IMR-90 (cell line): Measurements from ENCODE around the gene CIDEC. TPM values are rescaled to one million over a fixed set of nuclear protein-coding genes. Genes with fewer than 3 reads are reported as not detected.

Experiments
- ATAC-seq: fragments of 200-7000 bp; cut with Tn5 transposase; 2 replicates; pipeline ENCODE4 v1.9.1; 2020; ENCODE audit warnings: low read depth, mild to moderate bottlenecking, moderate library complexity
- BruUV-seq: library from RNA; stranded (reverse); fragments of 400-500 nt; replicated peaks from 2 replicates; lab custom pipeline; 2021; lab: Mats Ljungman, UMichigan
- CTCF ChIA-PET: fragments of 300-600 bp; formaldehyde crosslinking; extraction: SDS; loops from one replicate; lab custom pipeline; 2021; ENCODE audit warnings: antibody characterized with exemption; lab: Yijun Ruan, JAX
- POLR2A ChIA-PET: fragments of 300-600 bp; sonication (Branson Sonifier 250); formaldehyde crosslinking; loops from one replicate; lab custom pipeline; 2022; ENCODE audit warnings: antibody characterized with exemption; ENCODE audit not compliant: unreplicated experiment; lab: Charles Lee
- DNase-seq: peaks from one replicate; pipeline ENCODE4 v3.0.0; 2013
- H2AFZ ChIP-seq: replicated peaks from 2 replicates; pipeline ENCODE3; 2013; ENCODE audit warnings: low read length, mild to moderate bottlenecking; ENCODE audit not compliant: poor library complexity
- H2AK5ac ChIP-seq: 2 replicates; pipeline ENCODE4 v1.6.1; 2013; ENCODE audit warnings: low read depth, low read length, inconsistent platforms
- H2AK9ac ChIP-seq: replicated peaks from 2 replicates; pipeline ENCODE3; 2013; ENCODE audit warnings: mild to moderate bottlenecking, low read depth, low read length, moderate library complexity; ENCODE audit not compliant: poor library complexity
- H2BK120ac ChIP-seq: 2 replicates; pipeline ENCODE4 v1.6.1; 2013; ENCODE audit warnings: low read depth, low read length, inconsistent platforms
- H2BK15ac ChIP-seq: 3 replicates; pipeline ENCODE4 v1.6.1; 2013; ENCODE audit warnings: low read depth, low read length, inconsistent platforms
- H2BK20ac ChIP-seq: 2 replicates; pipeline ENCODE4 v1.6.1; 2013; ENCODE audit warnings: low read depth, mild to moderate bottlenecking, inconsistent platforms, low read length, moderate library complexity
- H2BK5ac ChIP-seq: 2 replicates; pipeline ENCODE4 v1.6.1; 2013; ENCODE audit warnings: mild to moderate bottlenecking, low read depth, low read length, inconsistent platforms; ENCODE audit not compliant: poor library complexity, severe bottlenecking
- H3K14ac ChIP-seq: replicated peaks from 2 replicates; pipeline ENCODE4 v1.6.1; 2013; ENCODE audit warnings: low read depth, low read length, inconsistent platforms
- H3K18ac ChIP-seq: 2 replicates; pipeline ENCODE4 v1.6.1; 2013; ENCODE audit warnings: low read depth, low read length, control low read depth
- H3K23ac ChIP-seq: 2 replicates; pipeline ENCODE4 v1.6.1; 2013; ENCODE audit warnings: low read depth, low read length, inconsistent platforms
- H3K27ac ChIP-seq: 2 replicates; pipeline ENCODE4 v1.5.1; 2013; ENCODE audit warnings: mild to moderate bottlenecking, control low read depth, low read length; ENCODE audit not compliant: insufficient read depth
- H3K27me3 ChIP-seq: 2 replicates; pipeline ENCODE4 v1.6.1; 2013; ENCODE audit warnings: low read length; ENCODE audit not compliant: control insufficient read depth, insufficient read depth
- H3K36me3 ChIP-seq: 2 replicates; pipeline ENCODE4 v1.6.1; 2013; ENCODE audit warnings: low read length, mixed read lengths; ENCODE audit not compliant: control insufficient read depth, insufficient read depth
- H3K4ac ChIP-seq: 2 replicates; pipeline ENCODE4 v1.6.1; 2013; ENCODE audit warnings: low read depth, low read length, inconsistent platforms
- H3K4me1 ChIP-seq: 2 replicates; pipeline ENCODE4 v1.6.1; 2013; ENCODE audit warnings: low read length, mixed read lengths; ENCODE audit not compliant: control insufficient read depth, insufficient read depth
- H3K4me2 ChIP-seq: 2 replicates; pipeline ENCODE4 v1.6.1; 2013; ENCODE audit warnings: low read depth, mild to moderate bottlenecking, control low read depth, low read length, moderate library complexity
- H3K4me3 ChIP-seq: 2 replicates; pipeline ENCODE4 v1.5.1; 2013; ENCODE audit warnings: low read depth, mild to moderate bottlenecking, control low read depth, low read length, moderate library complexity; ENCODE audit not compliant: insufficient read depth
- H3K56ac ChIP-seq: 2 replicates; pipeline ENCODE4 v1.6.1; 2013; ENCODE audit warnings: low read length, inconsistent platforms; ENCODE audit not compliant: insufficient read depth; ENCODE audit errors: extremely low read depth
- H3K79me1 ChIP-seq, 2 experiments: 2 replicates each; pipeline ENCODE4 v1.6.1; 2013; ENCODE audit warnings: low read length in 2 of 2, inconsistent platforms in 1 of 2, low read depth in 1 of 2
- H3K9ac ChIP-seq: 2 replicates; pipeline ENCODE4 v1.6.1; 2013; ENCODE audit warnings: low read depth, low read length, control low read depth
- H3K9me1 ChIP-seq: 2 replicates; pipeline ENCODE4 v1.6.1; 2013; ENCODE audit warnings: low read length, inconsistent platforms; ENCODE audit not compliant: insufficient read depth
- H3K9me3 ChIP-seq: 2 replicates; pipeline ENCODE4 v1.6.1; 2013; ENCODE audit warnings: low read length; ENCODE audit not compliant: control insufficient read depth, insufficient read depth
- H4K20me1 ChIP-seq: 2 replicates; pipeline ENCODE4 v1.6.1; 2013; ENCODE audit warnings: low read length, inconsistent platforms; ENCODE audit not compliant: insufficient read depth
- H4K5ac ChIP-seq: 2 replicates; pipeline ENCODE4 v1.6.1; 2013; ENCODE audit warnings: mild to moderate bottlenecking, low read depth, low read length, control low read depth
- H4K8ac ChIP-seq, 2 experiments: 2 replicates each; pipeline ENCODE4 v1.6.1; 2013; ENCODE audit warnings: low read depth in 2 of 2, low read length in 2 of 2, control low read depth in 1 of 2, inconsistent platforms in 1 of 2
- H4K91ac ChIP-seq: 2 replicates; pipeline ENCODE4 v1.6.1; 2013; ENCODE audit warnings: low read depth, low read length, inconsistent platforms; ENCODE audit not compliant: insufficient read depth
- BHLHE40 ChIP-seq: fragments of 150-350 bp; IDR thresholded peaks from 2 replicates; pipeline ENCODE4 v1.6.1; 2016; ENCODE audit warnings: mild to moderate bottlenecking, low read depth, low read length
- CEBPB ChIP-seq: IDR thresholded peaks from 2 replicates; pipeline ENCODE4 v1.6.1; 2012; ENCODE audit warnings: low read depth, low read length, improper control_type of control experiment
- CHD1 ChIP-seq: IDR thresholded peaks from 2 replicates; pipeline ENCODE4 v1.6.1; 2012; ENCODE audit warnings: low read depth, low read length, improper control_type of control experiment
- CTCF ChIP-seq: conservative IDR thresholded peaks from 2 replicates; pipeline ENCODE4 v1.5.1; 2012; ENCODE audit warnings: mild to moderate bottlenecking, low read depth, low read length, improper control_type of control experiment
- FOS ChIP-seq: fragments of 150-350 bp; IDR thresholded peaks from 2 replicates; pipeline ENCODE4 v1.6.1; 2016; ENCODE audit warnings: low read depth, low read length
- MAFK ChIP-seq: IDR thresholded peaks from 2 replicates; pipeline ENCODE4 v1.6.1; 2012; ENCODE audit warnings: low read depth, low read length, improper control_type of control experiment
- MAZ ChIP-seq: IDR thresholded peaks from 2 replicates; pipeline ENCODE4 v1.6.1; 2012; ENCODE audit warnings: low read depth, mild to moderate bottlenecking, low read length, improper control_type of control experiment, moderate library complexity, borderline replicate concordance
- MXI1 ChIP-seq: IDR thresholded peaks from 2 replicates; pipeline ENCODE4 v1.6.1; 2012; ENCODE audit warnings: low read depth, mild to moderate bottlenecking, low read length, moderate library complexity, borderline replicate concordance
- NFE2L2 ChIP-seq: fragments of 150-350 bp; IDR thresholded peaks from 2 replicates; pipeline ENCODE4 v1.6.1; 2016; ENCODE audit warnings: low read depth, mild to moderate bottlenecking, low read length
- POLR2A ChIP-seq: IDR thresholded peaks from 2 replicates; pipeline ENCODE4 v1.6.1; 2012; ENCODE audit warnings: mild to moderate bottlenecking, low read depth, low read length
- RAD21 ChIP-seq: IDR thresholded peaks from 2 replicates; pipeline ENCODE4 v1.6.1; 2012; ENCODE audit warnings: low read length, improper control_type of control experiment
- RCOR1 ChIP-seq: IDR thresholded peaks from 2 replicates; pipeline ENCODE4 v1.6.1; 2012; ENCODE audit warnings: mild to moderate bottlenecking, low read length, improper control_type of control experiment; ENCODE audit not compliant: insufficient replicate concordance
- RFX5 ChIP-seq: IDR thresholded peaks from 2 replicates; pipeline ENCODE4 v1.8.0; 2012; ENCODE audit warnings: low read depth, mild to moderate bottlenecking, low read length, moderate library complexity
- SMC3 ChIP-seq: fragments of 150-350 bp; IDR thresholded peaks from 2 replicates; pipeline ENCODE4 v1.6.1; 2016; ENCODE audit warnings: low read depth, mild to moderate bottlenecking, antibody characterized with exemption, low read length, moderate library complexity
- WGBS, 2 experiments: methylation state at CpG; one replicate each; pipeline versions ENCODE4 v1.1.5 to v1.1.7; 2013; ENCODE audit warnings: missing lambda C conversion rate in 2 of 2; ENCODE audit not compliant: insufficient read length in 1 of 2; ENCODE audit errors: extremely low coverage in 2 of 2; 5-methylcytosine and 5-hydroxymethylcytosine counted together
- dilution Hi-C: fragments of 300-500 bp; cut with HindIII; formaldehyde crosslinking; loops from one replicate; pipeline ENCODE4 v1.14.3; 2018; ENCODE audit warnings: low sequenced_read_pairs; ENCODE audit not compliant: unreplicated experiment
- in situ Hi-C: fragments of 300-500 bp; cut with MboI; formaldehyde crosslinking; loops from 3 replicates; pipeline ENCODE4 v1.14.3; 2019; ENCODE audit warnings: low sequenced_read_pairs, inconsistent platforms, mixed read lengths
- intact Hi-C: fragments of 100-400 bp; cut with micrococcal nuclease; formaldehyde crosslinking; loops from 2 replicates; pipeline ENCODE4 v1.10.0; 2022
- polyA plus RNA-seq, 3 experiments: library from polyadenylated mRNA; depleted of rRNA; stranded (reverse); fragments of >200 nt; gene quantifications; 2 replicates each; pipeline ENCODE4 v1.2.3, GENCODE V29; 2012; ENCODE audit warnings: low replicate concordance in 1 of 3
- total RNA-seq: library from RNA; depleted of rRNA; stranded (reverse); fragments of >200 nt; gene quantifications from 2 replicates; pipeline ENCODE4 v1.2.3, GENCODE V29; 2012
- TF ChIP-seq, protein P1 (sequence below): fragments of 150-350 bp; IDR thresholded peaks from 2 replicates; pipeline ENCODE4 v1.6.1; 2017; ENCODE audit warnings: mild to moderate bottlenecking, antibody characterized with exemption, low read length, low read depth
- TF ChIP-seq, protein P2 (sequence below): fragments of 150-350 bp; IDR thresholded peaks from 2 replicates; pipeline ENCODE4 v1.6.1; 2016; ENCODE audit warnings: low read depth, mild to moderate bottlenecking, low read length, moderate library complexity, borderline replicate concordance

The CIDEC gene
- total and polyA plus RNA-seq, 2 of the 4 experiments (the other 2 are of a cell fraction) = 0.09 TPM; not detected in 1

DNA sequence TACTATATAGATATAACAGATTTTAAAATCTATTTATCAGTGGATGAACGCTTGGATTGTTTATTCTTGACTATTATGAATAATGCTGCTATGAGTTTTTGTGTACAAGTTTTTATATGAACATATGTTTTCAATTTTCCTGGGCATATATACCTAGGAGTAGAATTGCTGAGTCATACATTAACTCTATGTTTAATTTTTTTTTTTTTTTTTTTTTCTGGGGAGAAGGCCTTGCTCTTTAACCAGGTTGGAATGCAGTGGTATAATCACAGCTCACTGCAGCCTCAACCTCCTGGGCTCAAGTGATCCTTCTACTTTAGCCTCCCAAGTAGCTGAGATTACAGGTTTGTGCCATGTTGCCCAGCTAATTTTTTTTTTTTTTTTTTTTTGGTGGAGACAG, 9.1 kb downstream of the CIDEC start:
- peak overlapping the region; percentile 47; the same call in 1 of the 2 replicates for H3K14ac ChIP-seq
- no peak overlapping the region for H3K56ac ChIP-seq
- H2BK5ac ChIP-seq = peak overlapping the region; percentile 4
- no peak overlapping the region for H3K4me3 ChIP-seq
- DNase-seq (peak; percentile 86), ATAC-seq (peak; percentile 71)
- no peak overlapping the region for H3K4me2 ChIP-seq
- no peak overlapping the region for H2AFZ ChIP-seq
- no peaks in the 10 kb centered on the region for H3K79me1 ChIP-seq
- intact Hi-C loops (no loop called here), dilution Hi-C loops (no loop called here), in situ Hi-C loops (no loop called here)
- WGBS, 2 experiments = no CpG with 5 or more reads among the region's 1 CpG
- H3K36me3 ChIP-seq = no peaks in the 10 kb centered on the region
- BruUV-seq = no TSS peak
- POLR2A ChIA-PET = interaction anchor here (0.6 kb wide), 1 partner anchor 341 kb away, joined by 14 read pairs; no protein-coding TSS in a partner anchor
- peak overlapping the region; percentile 82; the same call in 1 of the 2 replicates for H4K91ac ChIP-seq
- H3K27ac ChIP-seq = peak overlapping the region; percentile 65; the same call in 1 of the 2 replicates
- 0 out of 2 replicates have a peak, but pooled peaks cover 2% of the 10 kb centered on the region for H3K9me3 ChIP-seq
- H3K4ac ChIP-seq = peak overlapping the region; percentile 77; the same call in 1 of the 2 replicates
- TF ChIP-seq, protein P1, sequence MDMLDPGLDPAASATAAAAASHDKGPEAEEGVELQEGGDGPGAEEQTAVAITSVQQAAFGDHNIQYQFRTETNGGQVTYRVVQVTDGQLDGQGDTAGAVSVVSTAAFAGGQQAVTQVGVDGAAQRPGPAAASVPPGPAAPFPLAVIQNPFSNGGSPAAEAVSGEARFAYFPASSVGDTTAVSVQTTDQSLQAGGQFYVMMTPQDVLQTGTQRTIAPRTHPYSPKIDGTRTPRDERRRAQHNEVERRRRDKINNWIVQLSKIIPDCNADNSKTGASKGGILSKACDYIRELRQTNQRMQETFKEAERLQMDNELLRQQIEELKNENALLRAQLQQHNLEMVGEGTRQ = no peak
- TF ChIP-seq MXI1 (no peak), CEBPB (no peak), BHLHE40 (no peak), FOS (peak; percentile 16; the same call in 1 of the 2 replicates), CTCF (no peak), RFX5 (no peak), POLR2A (no peak), NFE2L2 (peak; percentile 99), CHD1 (no peak), MAFK (peak; percentile 98), SMC3 (no peak), RCOR1 (no peak), MAZ (no peak), RAD21 (no peak)
- TF ChIP-seq, protein P2, sequence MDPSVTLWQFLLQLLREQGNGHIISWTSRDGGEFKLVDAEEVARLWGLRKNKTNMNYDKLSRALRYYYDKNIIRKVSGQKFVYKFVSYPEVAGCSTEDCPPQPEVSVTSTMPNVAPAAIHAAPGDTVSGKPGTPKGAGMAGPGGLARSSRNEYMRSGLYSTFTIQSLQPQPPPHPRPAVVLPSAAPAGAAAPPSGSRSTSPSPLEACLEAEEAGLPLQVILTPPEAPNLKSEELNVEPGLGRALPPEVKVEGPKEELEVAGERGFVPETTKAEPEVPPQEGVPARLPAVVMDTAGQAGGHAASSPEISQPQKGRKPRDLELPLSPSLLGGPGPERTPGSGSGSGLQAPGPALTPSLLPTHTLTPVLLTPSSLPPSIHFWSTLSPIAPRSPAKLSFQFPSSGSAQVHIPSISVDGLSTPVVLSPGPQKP = no peak
- H3K18ac ChIP-seq = no peak overlapping the region; the same call in 1 of the 2 replicates
- no peak overlapping the region for H2AK9ac ChIP-seq
- no peak overlapping the region for H3K9ac ChIP-seq
- H3K4me1 ChIP-seq = peaks cover 7% of the 10 kb centered on the region
- no peaks in the 10 kb centered on the region for H4K20me1 ChIP-seq
- H4K8ac ChIP-seq = peak overlapping the region in 1 of 2 experiments; percentile 94; a peak in 1 of 4 replicates
- H3K9me1 ChIP-seq = peaks cover 6% of the 10 kb centered on the region
- H2BK15ac ChIP-seq = peak overlapping the region; percentile 85; the same call in 1 of the 3 replicates
- H3K27me3 ChIP-seq = no peaks in the 10 kb centered on the region
- H2AK5ac ChIP-seq = no peak overlapping the region
- H2BK20ac ChIP-seq = peak overlapping the region; percentile 67; the same call in 1 of the 2 replicates
- peak overlapping the region; percentile 67 for H2BK120ac ChIP-seq
- CTCF ChIA-PET = interaction anchor here (1.2 kb wide), 1 partner anchor 13 kb away, joined by 4 read pairs; no protein-coding TSS in a partner anchor
- H4K5ac ChIP-seq = no peak overlapping the region
- 0 out of 2 replicates have a peak overlapping the region, but pooled peaks have one; percentile 58 for H3K23ac ChIP-seq
